T47D (cell line): ENCODE results near the gene KLHL29.

ENCODE experiments used
- DNase-seq, 2 experiments: peaks; one replicate each; pipeline versions ENCODE4 v3.0.0 to v3.0.0-alpha.2; 2011 to 2012; ENCODE audit warnings: low read depth in 1 of 2, low spot score in 1 of 2
- JUND ChIP-seq: IDR thresholded peaks from 2 replicates; pipeline ENCODE4 v1.6.1; 2012; ENCODE audit warnings: low read depth
- in situ Hi-C: cut with HindIII; loops from 2 replicates; pipeline ENCODE4 v1.10.0; 2016; ENCODE audit warnings: low sequenced_read_pairs, low pct_unique_long_range_greater_than_20kb

Gene KLHL29

GRCh38 chr2:23593752-23594459, 208.9 kb downstream of the KLHL29 start:
- TF ChIP-seq JUND: no peak
- DNase-seq: peak in 1 of 2 experiments; percentile 9
- in situ Hi-C loops: no loop called here

DNA sequence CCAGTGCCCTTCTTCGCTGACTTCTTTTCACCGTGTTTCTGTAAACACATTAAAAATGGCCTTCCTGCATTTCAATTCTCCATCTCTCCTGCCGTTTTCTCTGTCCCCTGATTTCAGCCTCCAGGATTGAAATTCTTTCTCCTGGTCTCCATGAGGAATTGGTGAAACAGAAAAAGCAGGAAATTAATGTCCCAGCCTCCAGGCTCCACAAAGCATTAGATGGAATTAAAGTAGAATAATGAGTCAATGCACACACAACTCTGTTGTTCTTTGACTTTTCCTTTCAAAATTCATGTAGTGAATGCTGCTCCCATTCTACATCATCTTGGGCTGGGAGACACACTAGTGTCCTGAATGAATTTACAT, 209.5 kb downstream of the KLHL29 start:
- in situ Hi-C loops: no loop called here

DNA sequence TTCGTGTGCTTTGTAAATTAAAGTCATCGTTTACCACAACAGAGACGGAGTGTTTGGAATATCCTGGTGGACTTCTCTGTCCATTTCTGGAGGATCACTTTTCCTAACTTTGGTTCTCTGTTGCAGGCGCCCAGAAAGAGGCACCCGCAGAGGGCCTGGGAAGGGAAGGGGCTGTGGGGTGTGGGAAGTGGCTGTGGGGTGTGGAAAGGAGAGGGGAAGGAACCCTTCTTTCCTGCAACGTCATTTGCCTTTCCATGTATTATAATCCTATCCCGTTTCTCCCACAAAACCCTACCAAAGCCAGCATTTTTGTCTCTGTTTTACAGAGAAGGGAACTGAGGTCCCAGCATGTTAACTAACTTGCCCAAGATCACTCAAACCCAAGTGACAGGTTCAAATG, 210.0 kb downstream of the KLHL29 start:
- no peak for DNase-seq
- in situ Hi-C loops: no loop called here

More for the DNA sequence above, 209.5 kb downstream of the KLHL29 start:
- no peak for DNase-seq
- no peak for TF ChIP-seq JUND

GRCh38 chr2:23595601-23596251, 210.7 kb downstream of the KLHL29 start:
- in situ Hi-C loops: no loop called here
- no peak for TF ChIP-seq JUND
- no peak for DNase-seq

More for the DNA sequence above, 210.0 kb downstream of the KLHL29 start:
- TF ChIP-seq JUND: no peak

- in situ Hi-C loops: no loop called here
Observed at GRCh38 chr2:23596316-23596885, 211.4 kb downstream of the KLHL29 start.

DNA sequence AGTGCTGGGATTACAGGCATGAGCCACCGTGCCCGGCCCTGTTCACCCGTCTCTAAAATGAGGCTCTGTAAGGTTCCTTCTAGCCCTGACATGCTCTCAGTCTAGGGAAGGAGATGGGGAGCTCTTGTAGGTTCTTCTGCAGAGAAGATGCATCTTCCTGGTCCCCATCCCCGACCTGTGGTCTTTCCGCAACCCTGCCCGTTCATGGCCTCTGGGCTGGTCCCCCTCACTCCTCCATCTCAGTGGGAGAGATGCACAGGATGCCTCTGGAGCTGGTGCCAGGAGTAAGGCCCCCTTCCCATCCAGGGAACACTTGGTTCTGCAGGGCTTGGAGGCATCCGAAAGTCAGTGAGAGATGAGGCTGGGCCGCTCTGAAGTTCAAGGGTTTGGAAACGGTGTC, 212.7 kb downstream of the KLHL29 start:
- in situ Hi-C loops: no loop called here
- no peak for DNase-seq
- TF ChIP-seq JUND: no peak

More at GRCh38 chr2:23596316-23596885, 211.4 kb downstream of the KLHL29 start:
- no peak for DNase-seq
- TF ChIP-seq JUND: no peak

GRCh38 chr2:23599006-23599405, 214.0 kb downstream of the KLHL29 start:
- DNase-seq: no peak
- in situ Hi-C loops: no loop called here
- no peak for TF ChIP-seq JUND

GRCh38 chr2:23599667-23600066, 214.7 kb downstream of the KLHL29 start:
- DNase-seq: no peak
- in situ Hi-C loops: no loop called here
- TF ChIP-seq JUND: no peak

- no peak for TF ChIP-seq JUND
- no peak for DNase-seq
- in situ Hi-C loops: no loop called here
Observed at GRCh38 chr2:23600346-23600745, 215.4 kb downstream of the KLHL29 start.

DNA sequence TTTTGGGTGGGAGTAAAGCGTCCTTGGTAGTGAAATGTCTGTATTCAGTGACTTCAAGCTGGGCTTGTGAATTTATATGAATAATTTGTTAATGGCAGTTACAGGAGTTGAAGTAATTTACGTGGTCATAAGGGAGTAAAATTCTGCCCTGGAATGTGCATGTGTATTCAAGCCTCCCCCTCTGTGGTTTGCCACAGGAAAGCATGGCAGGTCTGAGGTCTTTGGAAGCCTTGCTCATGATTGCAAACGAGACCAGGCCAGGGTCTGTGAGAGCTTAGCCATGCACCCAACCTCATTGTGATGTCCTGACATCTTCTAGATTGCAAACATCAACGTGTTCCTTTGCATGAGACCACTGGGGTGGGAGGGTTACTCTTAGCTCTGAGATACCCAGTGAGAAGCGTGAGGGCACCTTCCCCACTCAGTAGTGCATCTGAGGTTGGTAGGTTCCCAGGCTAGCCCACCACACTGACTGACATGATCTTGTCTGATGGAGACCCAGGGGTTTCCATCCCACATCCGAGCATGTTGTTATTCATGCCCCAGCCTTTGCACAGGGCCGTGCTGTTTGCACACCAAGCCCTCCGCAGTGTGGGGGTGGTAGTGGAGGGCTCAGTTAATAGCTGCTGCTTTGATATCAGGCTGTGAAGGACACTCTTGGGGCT, 216.5 kb downstream of the KLHL29 start:
- DNase-seq: no peak
- in situ Hi-C loops: no loop called here
- TF ChIP-seq JUND: no peak

DNA sequence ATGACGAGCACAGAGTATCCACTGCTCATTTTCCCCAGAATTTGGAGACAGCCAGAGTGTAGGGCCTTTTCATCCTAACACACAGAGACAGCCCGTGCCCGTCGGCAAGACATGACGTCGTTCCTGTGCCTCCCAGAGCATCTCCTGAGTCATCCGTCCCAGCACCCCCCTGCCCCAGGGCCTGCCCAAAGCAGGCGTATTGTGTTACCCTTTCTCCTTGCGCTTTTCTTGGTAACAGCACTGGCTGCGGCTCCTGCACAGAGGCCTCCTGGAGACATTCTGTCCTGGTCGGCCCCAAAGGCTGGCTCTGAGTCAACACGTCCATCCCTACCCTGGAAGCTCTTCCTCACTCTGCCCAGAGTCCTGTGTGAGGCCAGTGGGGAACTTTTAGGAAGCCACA, 217.1 kb downstream of the KLHL29 start:
- no peak for DNase-seq
- TF ChIP-seq JUND: no peak
- in situ Hi-C loops: no loop called here

DNA sequence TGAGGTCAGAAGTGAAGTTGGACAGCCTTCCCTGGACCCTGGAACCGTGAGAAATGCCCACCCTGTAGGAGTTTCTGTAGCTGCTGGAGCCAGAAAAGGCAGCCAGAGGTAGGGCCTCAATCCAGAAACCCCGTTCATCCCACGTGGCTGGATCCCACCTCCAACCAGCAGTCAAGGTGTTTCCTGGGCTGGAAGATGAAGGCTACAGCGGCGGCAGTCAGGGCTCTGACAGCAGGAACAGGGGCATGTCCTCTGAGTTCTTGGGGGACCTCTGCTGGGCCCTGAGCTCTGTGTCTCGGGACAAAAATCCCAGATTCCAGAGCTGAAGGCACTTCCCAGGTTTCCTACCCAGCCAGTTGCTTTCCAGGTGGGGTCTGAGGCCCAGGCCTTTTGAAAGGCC, 218.2 kb downstream of the KLHL29 start:
- in situ Hi-C loops: no loop called here
- DNase-seq: no peak
- TF ChIP-seq JUND: no peak

GRCh38 chr2:23603581-23603980, 218.6 kb downstream of the KLHL29 start:
- no peak for TF ChIP-seq JUND
- in situ Hi-C loops: no loop called here

More at GRCh38 chr2:23603581-23603980, 218.6 kb downstream of the KLHL29 start:
- no peak for DNase-seq
